ENCODE data around the gene WDFY4. TPM values are rescaled to one million over a fixed set of nuclear protein-coding genes. Genes with fewer than 3 reads are reported as not detected.

The WDFY4 gene
- total RNA-seq, 1 donor from 2014 or later: not detected

DNA sequence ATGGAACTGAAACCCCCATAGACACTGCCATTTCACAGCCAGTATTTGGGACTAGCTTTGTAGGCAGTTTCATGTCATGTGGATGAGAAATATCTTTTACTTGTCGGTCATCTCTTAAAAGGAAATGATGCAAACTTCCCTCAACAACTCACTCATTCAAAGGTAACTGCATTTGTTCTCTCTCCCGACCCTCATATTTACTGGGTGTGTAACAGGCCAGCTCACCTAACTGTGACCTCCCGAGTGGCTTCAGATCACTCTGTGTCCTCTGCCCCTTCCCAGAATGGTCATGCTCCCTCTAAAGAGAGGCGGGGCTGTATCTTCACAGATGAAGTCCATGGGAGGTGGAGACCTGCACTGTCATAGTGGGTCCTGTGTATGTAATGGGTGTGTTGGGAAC lies 240.3 kb downstream of the WDFY4 start:
- no peak overlapping the region for H3K4me3 ChIP-seq (ENCODE audit: low read depth, low read length)
- TF ChIP-seq, protein P1, sequence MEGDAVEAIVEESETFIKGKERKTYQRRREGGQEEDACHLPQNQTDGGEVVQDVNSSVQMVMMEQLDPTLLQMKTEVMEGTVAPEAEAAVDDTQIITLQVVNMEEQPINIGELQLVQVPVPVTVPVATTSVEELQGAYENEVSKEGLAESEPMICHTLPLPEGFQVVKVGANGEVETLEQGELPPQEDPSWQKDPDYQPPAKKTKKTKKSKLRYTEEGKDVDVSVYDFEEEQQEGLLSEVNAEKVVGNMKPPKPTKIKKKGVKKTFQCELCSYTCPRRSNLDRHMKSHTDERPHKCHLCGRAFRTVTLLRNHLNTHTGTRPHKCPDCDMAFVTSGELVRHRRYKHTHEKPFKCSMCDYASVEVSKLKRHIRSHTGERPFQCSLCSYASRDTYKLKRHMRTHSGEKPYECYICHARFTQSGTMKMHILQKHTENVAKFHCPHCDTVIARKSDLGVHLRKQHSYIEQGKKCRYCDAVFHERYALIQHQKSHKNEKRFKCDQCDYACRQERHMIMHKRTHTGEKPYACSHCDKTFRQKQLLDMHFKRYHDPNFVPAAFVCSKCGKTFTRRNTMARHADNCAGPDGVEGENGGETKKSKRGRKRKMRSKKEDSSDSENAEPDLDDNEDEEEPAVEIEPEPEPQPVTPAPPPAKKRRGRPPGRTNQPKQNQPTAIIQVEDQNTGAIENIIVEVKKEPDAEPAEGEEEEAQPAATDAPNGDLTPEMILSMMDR (IDR thresholded peaks at IDR 0.05; ENCODE audit: insufficient read depth, low read length, poor library complexity, severe bottlenecking): no peak
- H3K36me3 ChIP-seq (ENCODE audit: control insufficient read depth, insufficient read depth, low read length): no peaks in the 10 kb centered on the region
- H3K27me3 ChIP-seq (ENCODE audit: control insufficient read depth, insufficient read depth, low read length): peaks cover 4% of the 10 kb centered on the region
- DNase-seq (ENCODE audit: low read depth): no peak

DNA sequence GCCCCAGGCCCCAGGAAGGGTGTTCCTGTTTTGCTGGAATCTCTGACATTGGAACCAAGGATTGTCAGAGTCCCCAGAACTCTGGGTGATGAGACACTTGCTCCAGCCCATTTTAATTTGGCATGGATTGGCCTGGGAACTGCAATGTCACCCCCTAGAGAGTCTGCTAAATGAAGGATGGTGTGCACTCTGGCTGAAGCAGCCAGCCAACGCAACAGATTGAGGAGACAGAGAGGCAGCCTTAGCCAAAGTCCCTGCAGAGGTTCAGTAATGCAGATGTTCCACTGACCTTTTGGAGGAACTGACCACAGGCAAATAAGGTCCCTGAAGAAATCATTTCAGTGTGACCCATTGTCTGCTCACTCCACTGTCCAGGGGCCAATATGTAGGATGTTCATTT lies 241.6 kb downstream of the WDFY4 start:
- H3K4me3 ChIP-seq (ENCODE audit: low read depth, low read length): no peak overlapping the region
- peaks cover 4% of the 10 kb centered on the region for H3K27me3 ChIP-seq (ENCODE audit: control insufficient read depth, insufficient read depth, low read length)
- TF ChIP-seq, protein P1 (IDR thresholded peaks at IDR 0.05; ENCODE audit: insufficient read depth, low read length, poor library complexity, severe bottlenecking): no peak
- H3K36me3 ChIP-seq (ENCODE audit: control insufficient read depth, insufficient read depth, low read length): no peaks in the 10 kb centered on the region
- no peak for DNase-seq (ENCODE audit: low read depth)

DNA sequence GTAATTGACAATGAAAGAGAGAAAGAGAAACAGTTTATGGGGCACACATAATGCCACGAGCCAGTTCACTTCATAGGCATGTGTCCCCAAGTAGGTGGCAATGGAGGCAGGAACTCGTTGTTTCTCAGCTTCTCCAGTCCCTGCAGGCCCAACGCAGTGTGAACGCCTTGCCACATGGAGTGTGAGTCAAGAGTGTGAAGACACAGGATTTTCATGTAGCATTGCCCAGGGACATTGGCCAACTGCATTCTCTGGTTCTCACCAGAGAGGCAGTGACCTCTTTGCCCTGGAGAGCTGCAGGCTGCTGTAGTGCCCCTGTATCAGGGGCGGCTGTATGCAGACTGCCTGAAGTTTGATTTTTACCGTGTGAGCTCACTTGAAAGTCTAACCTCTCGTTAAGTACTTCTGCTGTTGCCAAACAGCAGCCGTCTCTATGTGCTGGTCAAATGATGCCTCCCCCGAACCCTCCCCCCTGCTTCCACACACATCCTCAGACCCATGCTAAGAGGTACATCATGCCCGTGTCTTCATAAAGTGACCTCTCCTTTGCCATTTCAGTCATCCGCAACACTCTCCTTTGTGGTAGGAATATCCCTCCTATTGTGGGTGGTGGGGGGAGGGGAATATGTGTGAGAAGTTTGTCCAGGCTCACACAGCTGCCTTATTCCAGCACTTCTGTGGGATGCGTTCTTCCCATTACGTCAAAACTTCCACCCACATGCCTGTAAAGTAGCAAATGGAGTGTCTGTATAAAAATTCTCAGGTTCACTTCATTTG lies 242.3 kb downstream of the WDFY4 start:
- Histone ChIP-seq H3K27me3 (ENCODE audit: control insufficient read depth, insufficient read depth, low read length) (peaks cover 4% of the 10 kb centered on the region), H3K4me3 (ENCODE audit: low read depth, low read length) (no peak overlapping the region), H3K36me3 (ENCODE audit: control insufficient read depth, insufficient read depth, low read length) (no peaks in the 10 kb centered on the region)
- no peak for DNase-seq (ENCODE audit: low read depth)
- TF ChIP-seq, protein P1 (IDR thresholded peaks at IDR 0.05; ENCODE audit: insufficient read depth, low read length, poor library complexity, severe bottlenecking): no peak

DNA sequence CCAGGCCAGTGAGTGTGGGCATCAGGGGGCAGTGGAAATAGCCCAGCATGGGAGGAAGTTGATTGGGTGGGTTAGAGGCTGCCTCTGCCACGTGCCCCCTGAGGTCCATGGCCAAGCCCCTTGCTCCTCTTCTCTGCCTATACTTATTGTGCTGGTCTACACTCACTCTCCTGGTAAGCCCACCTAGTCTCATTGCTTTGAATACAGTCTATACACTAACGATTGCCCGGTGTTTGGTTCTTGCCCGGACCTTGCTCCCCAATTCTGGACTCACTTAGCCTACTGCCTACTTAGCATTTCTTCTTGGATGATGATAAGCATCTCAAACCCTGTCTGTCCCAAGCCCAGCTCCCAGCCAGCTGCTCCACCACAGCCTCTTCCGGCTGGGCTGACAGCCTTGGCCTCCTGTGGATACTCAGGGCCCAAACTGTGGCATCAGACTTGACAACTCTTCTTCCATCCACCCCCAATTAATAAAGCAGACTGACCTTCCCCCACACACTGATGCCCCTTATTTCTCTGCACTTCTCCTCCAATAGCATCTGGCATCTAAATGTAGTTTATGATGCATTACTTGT lies 244.8 kb downstream of the WDFY4 start:
- no peak for DNase-seq (ENCODE audit: low read depth)
- H3K36me3 ChIP-seq (ENCODE audit: control insufficient read depth, insufficient read depth, low read length): no peaks in the 10 kb centered on the region
- TF ChIP-seq, protein P1 (IDR thresholded peaks at IDR 0.05; ENCODE audit: insufficient read depth, low read length, poor library complexity, severe bottlenecking): no peak
- H3K27me3 ChIP-seq (ENCODE audit: control insufficient read depth, insufficient read depth, low read length): peaks cover 4% of the 10 kb centered on the region
- no peak overlapping the region for H3K4me3 ChIP-seq (ENCODE audit: low read depth, low read length)

DNA sequence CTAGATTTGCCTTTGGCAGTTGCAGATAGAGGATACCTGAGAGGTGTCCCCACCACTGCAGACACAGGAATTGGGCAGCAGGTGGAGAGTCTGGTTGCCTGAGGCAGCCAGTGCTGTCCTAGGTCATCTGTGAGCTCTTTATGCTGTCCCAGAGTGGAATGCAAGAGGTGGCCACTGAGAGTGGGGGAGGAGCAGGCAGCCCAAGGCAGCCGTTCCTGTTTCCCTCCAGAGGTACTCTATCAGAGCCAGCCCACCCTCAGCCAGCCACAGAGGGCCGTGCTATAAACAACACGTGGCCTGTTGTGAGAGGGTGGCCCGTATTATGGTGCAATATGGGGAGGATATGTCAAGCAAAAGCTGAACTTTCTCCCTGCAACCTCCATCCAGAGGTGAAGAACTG lies 246.5 kb downstream of the WDFY4 start:
- TF ChIP-seq, protein P1 (IDR thresholded peaks at IDR 0.05; ENCODE audit: insufficient read depth, low read length, poor library complexity, severe bottlenecking): no peak
- DNase-seq (ENCODE audit: low read depth): no peak
- H3K4me3 ChIP-seq (ENCODE audit: low read depth, low read length): no peak overlapping the region

More for the DNA sequence above, 246.5 kb downstream of the WDFY4 start:
- Histone ChIP-seq H3K27me3 (ENCODE audit: control insufficient read depth, insufficient read depth, low read length) (peaks cover 6% of the 10 kb centered on the region), H3K36me3 (ENCODE audit: control insufficient read depth, insufficient read depth, low read length) (no peaks in the 10 kb centered on the region)
